Prostate gland (tissue), 2 donors: ENCODE data around the gene TRAF3IP3. TPM values are rescaled to one million over a fixed set of nuclear protein-coding genes. Genes with fewer than 3 reads are reported as not detected.

ENCODE experiments used
- DNase-seq: peaks from one replicate; pipeline ENCODE4 v3.0.0-alpha.2; 2019; ENCODE audit warnings: low spot score
- H3K27ac ChIP-seq, 2 donors: fragments of 200-600 bp; sonication (generic); 2 replicates each; pipeline ENCODE4 v1.5.1; 2017 to 2019
- H3K27me3 ChIP-seq: fragments of 200-600 bp; sonication (generic); replicated peaks from 2 replicates; pipeline ENCODE4 v1.5.1; 2019; ENCODE audit not compliant: insufficient read depth
- H3K36me3 ChIP-seq, 2 donors: fragments of 200-600 bp; sonication (generic); 1 replicate in 1 of 2; 2 replicates in 1 of 2; pipeline versions ENCODE4 v1.5.1 to v1.8.1; 2017 to 2019
- H3K4me1 ChIP-seq: fragments of 200-600 bp; sonication (generic); replicated peaks from 2 replicates; pipeline ENCODE4 v1.5.1; 2019
- H3K4me3 ChIP-seq, 2 donors: fragments of 200-600 bp; sonication (generic); 2 replicates each; pipeline ENCODE4 v1.5.1; 2017 to 2019
- H3K9me3 ChIP-seq: fragments of 200-600 bp; sonication (generic); 2 replicates; pipeline ENCODE4 v1.5.1; 2017
- CTCF ChIP-seq, 4 experiments: fragments of 200-600 bp in 2 of 4; fragments of 450-650 bp in 2 of 4; sonication (generic) in 2 of 4; IDR thresholded peaks; 1 replicate in 3 of 4; 2 replicates in 1 of 4; pipeline ENCODE4 v1.5.1; 2016 to 2019; ENCODE audit warnings: antibody characterized with exemption in 4 of 4, mild to moderate bottlenecking in 2 of 4, moderate library complexity in 2 of 4
- POLR2A ChIP-seq: fragments of 450-650 bp; IDR thresholded peaks from one replicate; pipeline ENCODE4 v1.6.1; 2016; ENCODE audit warnings: antibody characterized with exemption, mild to moderate bottlenecking
- POLR2AphosphoS5 ChIP-seq: sonication (generic); formaldehyde crosslinking; IDR thresholded peaks from one replicate; pipeline ENCODE4 v1.6.1; 2017; ENCODE audit warnings: antibody characterized with exemption
- WGBS: methylation state at CpG from one replicate; pipeline ENCODE4 v1.1.5; 2018; 5-methylcytosine and 5-hydroxymethylcytosine counted together
- intact Hi-C: fragments of 100-400 bp; cut with DNase I; formaldehyde crosslinking; loops from one replicate; pipeline ENCODE4 v1.14.2; 2022
- total RNA-seq, 2 donors: library from RNA; depleted of rRNA; stranded (reverse); fragments of >200 nt; gene quantifications; one replicate each; pipeline ENCODE4 v1.1.0, GENCODE V29; 2016

Gene TRAF3IP3
- total RNA-seq, 2 donors from 2014 or later, result 0.73 to 1.6 TPM

GRCh38 chr1:209823143-209824041 lies 67.5 kb downstream of the TRAF3IP3 start:
- H3K27ac ChIP-seq, result peak overlapping the region; percentile 46 to 48

GRCh38 chr1:209825591-209826434 lies 70.0 kb downstream of the TRAF3IP3 start:
- Histone ChIP-seq H3K27ac (peak overlapping the region; percentile 10 to 73), H3K9me3 (no peaks in the 10 kb centered on the region), H3K4me1 (no peaks in the 10 kb centered on the region), H3K27me3 (no peaks in the 10 kb centered on the region), H3K36me3 (no peaks in the 10 kb centered on the region), H3K4me3 (no peak overlapping the region)
- DNase-seq, result peak; percentile 77
- intact Hi-C loops, result loop anchor here (5.0 kb wide), 1 partner anchor 39 kb away; no protein-coding TSS in a partner anchor
- TF ChIP-seq CTCF (IDR thresholded peaks at IDR 0.05), result no peak
- peak; percentile 12 for TF ChIP-seq POLR2A
- peak; percentile 74 for TF ChIP-seq POLR2AphosphoS5
- WGBS, result 44% methylated on average over 11 of the region's 11 CpGs

More at GRCh38 chr1:209823143-209824041, 67.5 kb downstream of the TRAF3IP3 start:
- WGBS, result 24% methylated on average over 12 of the region's 12 CpGs
- H3K4me3 ChIP-seq, result no peak overlapping the region
- no peaks in the 10 kb centered on the region for H3K9me3 ChIP-seq
- no peaks in the 10 kb centered on the region for H3K27me3 ChIP-seq
- H3K4me1 ChIP-seq, result no peaks in the 10 kb centered on the region
- intact Hi-C loops, result no loop called here
- no peak for TF ChIP-seq POLR2A
- peak; percentile 44 to 73 (median 64) for TF ChIP-seq CTCF (IDR thresholded peaks at IDR 0.05)
- TF ChIP-seq POLR2AphosphoS5, result peak; percentile 66
- peak; percentile 74 for DNase-seq
- no peaks in the 10 kb centered on the region for H3K36me3 ChIP-seq

- peak; percentile 86 for DNase-seq
- intact Hi-C loops, result loop anchor here (5.0 kb wide), 1 partner anchor 40 kb away; no protein-coding TSS in a partner anchor
- H3K36me3 ChIP-seq, result no peaks in the 10 kb centered on the region
- H3K27ac ChIP-seq, result peak within 1 kb of the TSS; percentile 61 to 73
- H3K9me3 ChIP-seq, result no peaks in the 10 kb centered on the region
- no peaks in the 10 kb centered on the region for H3K27me3 ChIP-seq
- no peaks in the 10 kb centered on the region for H3K4me1 ChIP-seq
- peak within 1 kb of the TSS; percentile 59 to 61 for H3K4me3 ChIP-seq
- TF ChIP-seq CTCF (IDR thresholded peaks at IDR 0.05) (peak; percentile 41 to 88 (median 84)), POLR2A (peak; percentile 53), POLR2AphosphoS5 (peak; percentile 98)
- WGBS, result 17% methylated on average over 50 of the region's 51 CpGs
Observed at GRCh38 chr1:209827384-209828262, 71.8 kb downstream of the TRAF3IP3 start, which contains the start of gene UTP25. Gene UTP25 (plus strand): TSS chr1:209827972. CDS start chr1:209828064, 92 bp downstream.

- H3K27me3 ChIP-seq, result no peaks in the 10 kb centered on the region
- no peak for TF ChIP-seq POLR2AphosphoS5
- no peak for TF ChIP-seq CTCF (IDR thresholded peaks at IDR 0.05)
- no peak for TF ChIP-seq POLR2A
- no peaks in the 10 kb centered on the region for H3K36me3 ChIP-seq
- no peaks in the 10 kb centered on the region for H3K9me3 ChIP-seq
- intact Hi-C loops, result loop anchor here (5.0 kb wide), 1 partner anchor 42 kb away; no protein-coding TSS in a partner anchor
- no peak for DNase-seq
- 92% methylated on average over 2 of the region's 2 CpGs for WGBS
- H3K27ac ChIP-seq, result no peak overlapping the region
- no peaks in the 10 kb centered on the region for H3K4me1 ChIP-seq
- no peak overlapping the region for H3K4me3 ChIP-seq
Observed at GRCh38 chr1:209829716-209830115, 73.9 kb downstream of the TRAF3IP3 start.
